Activated CD8-positive, alpha-beta memory T cell treated with anti-CD3 and anti-CD28 coated beads, Interleukin-2, amount 50 U/mL, for 48 hours (primary cell): ENCODE data around the gene CD9.

Experiments
- DNase-seq: peaks from one replicate; pipeline ENCODE4 v3.0.0-alpha.2; 2020

Gene CD9

DNA sequence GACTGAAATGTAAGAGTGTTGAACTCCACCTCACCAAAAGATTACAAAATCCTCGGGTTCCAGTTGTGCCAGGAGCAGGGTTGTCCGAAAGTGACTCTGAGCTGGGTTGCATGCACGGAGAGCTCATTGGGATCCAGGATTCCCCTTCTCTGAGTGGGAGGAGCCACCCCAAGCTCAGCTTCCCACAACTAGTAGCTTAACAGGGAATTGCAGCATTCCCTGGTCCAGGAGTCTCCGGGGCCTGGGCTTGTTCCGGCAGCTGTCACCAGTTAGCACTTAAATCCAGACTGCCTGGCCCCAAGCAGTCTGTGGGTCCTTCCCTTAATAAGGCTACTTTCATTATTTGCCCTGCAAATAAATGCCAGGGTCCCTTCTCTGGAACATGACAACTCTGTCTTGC, 50.1 kb downstream of the CD9 start:
- DNase-seq, result no peak

DNA sequence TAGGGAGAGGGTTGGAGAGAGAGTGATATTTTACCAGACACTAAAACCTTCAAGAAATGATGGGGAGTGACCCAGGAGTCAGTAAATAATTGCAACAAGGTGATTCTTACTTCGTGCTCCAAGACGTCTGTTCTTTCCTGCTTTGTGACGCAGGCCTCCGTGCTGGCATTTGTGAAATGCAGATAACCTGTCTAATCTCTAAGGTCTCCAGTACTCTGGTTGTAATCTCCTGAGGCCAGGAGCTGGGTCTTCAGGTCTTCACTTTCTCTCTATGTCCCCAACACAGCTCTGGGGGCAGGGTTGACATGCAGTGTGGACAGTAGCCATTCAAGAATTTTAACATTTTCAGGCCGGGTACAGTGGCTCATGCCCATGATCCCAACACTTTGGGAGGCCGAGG, 53.1 kb downstream of the CD9 start:
- DNase-seq, result no peak

- no peak for DNase-seq
Observed at GRCh38 chr12:6254491-6254890, 54.3 kb downstream of the CD9 start.

GRCh38 chr12:6257007-6257406, 56.8 kb downstream of the CD9 start:
- no peak for DNase-seq

DNA sequence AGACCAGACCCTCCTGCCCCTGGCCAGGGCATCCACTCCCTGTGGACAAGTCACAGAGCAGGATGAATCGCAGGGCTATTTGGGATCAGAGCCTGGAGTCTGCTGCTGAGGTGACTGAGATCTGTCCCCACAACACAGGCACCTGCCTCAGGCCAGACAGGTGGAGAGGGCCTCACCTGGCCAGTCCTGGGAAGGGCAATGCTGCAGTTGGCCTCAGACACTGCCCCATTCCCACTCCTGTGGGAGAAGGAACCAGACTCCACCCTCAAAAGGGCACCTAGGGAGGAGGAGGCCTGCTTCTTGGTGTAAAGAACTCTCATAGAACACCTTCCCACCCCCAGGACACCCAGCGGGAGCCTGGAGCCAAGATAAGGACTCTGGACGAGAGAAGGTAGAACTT, 62.0 kb downstream of the CD9 start:
- no peak for DNase-seq

GRCh38 chr12:6262623-6263022, 62.4 kb downstream of the CD9 start:
- no peak for DNase-seq

GRCh38 chr12:6263931-6264330, 63.7 kb downstream of the CD9 start:
- no peak for DNase-seq

GRCh38 chr12:6264402-6265037, 64.3 kb downstream of the CD9 start:
- no peak for DNase-seq

GRCh38 chr12:6265038-6265405, 64.8 kb downstream of the CD9 start:
- DNase-seq, result no peak

GRCh38 chr12:6266541-6266966, 66.4 kb downstream of the CD9 start:
- no peak for DNase-seq

DNA sequence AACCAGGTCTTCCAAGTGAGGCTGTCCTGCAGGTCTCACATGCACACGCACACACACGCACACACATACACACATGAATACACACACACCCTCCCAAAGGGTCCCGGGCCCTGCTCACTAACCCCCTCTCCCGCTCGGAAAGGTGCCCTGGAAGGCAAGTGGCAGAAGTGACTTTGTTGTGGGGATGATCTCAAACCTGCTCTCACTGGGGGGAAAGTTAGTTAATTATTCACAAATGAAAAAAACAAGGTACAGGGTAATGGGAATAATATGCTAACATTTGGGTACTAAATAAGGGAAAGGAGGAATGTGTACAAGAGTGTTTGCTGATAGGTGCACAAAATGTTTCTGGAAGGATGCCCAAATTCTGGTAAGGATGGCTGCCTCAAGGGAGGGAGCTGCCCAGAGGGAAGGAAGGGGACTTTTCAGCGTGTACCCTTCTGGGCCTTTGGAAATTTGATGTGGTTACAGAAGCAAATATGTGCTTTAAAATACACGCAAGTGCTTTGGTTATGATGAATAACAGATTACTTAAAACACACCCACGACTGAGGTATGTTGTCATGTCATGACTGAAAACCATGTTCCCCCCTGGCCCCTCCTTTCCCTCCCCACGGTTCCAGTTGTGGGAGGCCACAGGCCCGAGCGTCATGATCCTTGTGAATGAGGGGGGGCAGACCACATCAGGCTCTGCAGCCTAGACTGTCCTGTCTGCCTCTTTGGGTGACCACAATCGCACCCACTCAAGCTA, 66.9 kb downstream of the CD9 start:
- peak; percentile 84 for DNase-seq

DNA sequence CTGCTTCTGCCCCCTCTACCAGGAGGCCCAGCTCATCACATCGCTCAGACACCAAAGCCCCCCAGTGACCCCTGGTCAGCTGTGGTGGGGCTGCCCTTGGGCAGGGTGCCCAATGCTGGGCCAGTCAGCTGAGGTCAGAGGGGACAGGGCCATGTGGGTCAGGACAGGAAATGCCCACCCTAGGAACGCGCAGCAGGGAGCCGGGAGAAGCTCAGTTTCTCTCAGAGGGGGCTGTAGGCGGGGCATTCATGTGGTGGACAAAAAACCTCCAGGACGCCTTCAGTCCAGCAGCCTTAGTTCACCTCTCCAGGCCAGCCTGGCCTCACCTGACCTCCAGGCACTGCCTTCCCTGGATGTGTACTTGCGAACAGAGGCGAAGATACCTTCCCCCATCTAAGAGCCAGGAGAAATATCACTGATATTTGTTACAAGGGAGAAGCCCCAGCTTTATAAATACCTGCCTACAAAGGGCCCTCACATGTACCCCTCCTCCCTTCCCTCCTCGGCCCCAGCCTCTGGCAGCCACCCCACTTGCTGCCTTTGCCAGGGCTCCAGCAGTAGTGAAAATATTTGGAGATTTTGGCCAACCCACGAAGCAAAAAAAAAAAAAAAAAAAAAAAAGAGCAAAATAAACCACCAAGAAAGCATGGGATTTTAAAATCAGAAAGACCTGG, 68.4 kb downstream of the CD9 start:
- no peak for DNase-seq

- DNase-seq, result no peak
Observed at GRCh38 chr12:6269986-6270385, 69.8 kb downstream of the CD9 start.

GRCh38 chr12:6271281-6271680, 71.1 kb downstream of the CD9 start:
- no peak for DNase-seq

GRCh38 chr12:6272300-6273204, 72.4 kb downstream of the CD9 start:
- DNase-seq, result no peak

- no peak for DNase-seq
Observed at GRCh38 chr12:6273205-6273540, 73.0 kb downstream of the CD9 start.

DNA sequence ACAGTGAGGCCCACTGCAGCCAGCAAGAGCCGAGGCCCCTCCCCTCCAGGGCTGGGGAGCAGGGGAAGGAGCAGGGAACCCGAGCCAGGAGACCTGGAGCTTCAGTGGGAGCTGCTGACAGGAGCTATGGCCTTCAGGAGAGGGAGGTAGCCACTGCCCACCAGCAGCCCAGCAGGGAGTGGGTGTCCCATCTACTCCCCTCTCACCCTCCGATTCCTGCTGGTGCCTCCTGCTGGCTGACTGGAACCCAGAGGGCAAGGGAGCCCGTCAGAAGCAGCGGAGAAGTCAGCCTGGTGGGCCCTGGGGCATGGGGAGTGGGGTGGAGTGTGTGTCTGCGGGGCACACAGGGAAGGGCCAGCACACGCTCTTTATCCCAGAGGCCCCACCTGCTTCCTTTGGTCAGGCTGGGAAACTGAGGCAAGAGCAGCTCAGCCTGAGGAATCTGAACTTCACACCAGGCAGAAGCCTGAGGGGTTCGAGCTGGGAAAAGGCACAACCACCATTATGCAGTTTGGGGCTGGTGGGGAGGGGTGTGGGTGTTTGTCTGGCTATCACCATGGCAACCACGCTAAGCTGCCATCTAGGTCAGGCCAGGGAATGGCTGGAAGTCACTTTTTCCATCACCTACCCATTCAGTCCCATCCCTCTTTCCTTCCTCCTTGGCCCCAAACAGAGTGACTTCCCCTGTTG, 73.5 kb downstream of the CD9 start:
- no peak for DNase-seq

DNA sequence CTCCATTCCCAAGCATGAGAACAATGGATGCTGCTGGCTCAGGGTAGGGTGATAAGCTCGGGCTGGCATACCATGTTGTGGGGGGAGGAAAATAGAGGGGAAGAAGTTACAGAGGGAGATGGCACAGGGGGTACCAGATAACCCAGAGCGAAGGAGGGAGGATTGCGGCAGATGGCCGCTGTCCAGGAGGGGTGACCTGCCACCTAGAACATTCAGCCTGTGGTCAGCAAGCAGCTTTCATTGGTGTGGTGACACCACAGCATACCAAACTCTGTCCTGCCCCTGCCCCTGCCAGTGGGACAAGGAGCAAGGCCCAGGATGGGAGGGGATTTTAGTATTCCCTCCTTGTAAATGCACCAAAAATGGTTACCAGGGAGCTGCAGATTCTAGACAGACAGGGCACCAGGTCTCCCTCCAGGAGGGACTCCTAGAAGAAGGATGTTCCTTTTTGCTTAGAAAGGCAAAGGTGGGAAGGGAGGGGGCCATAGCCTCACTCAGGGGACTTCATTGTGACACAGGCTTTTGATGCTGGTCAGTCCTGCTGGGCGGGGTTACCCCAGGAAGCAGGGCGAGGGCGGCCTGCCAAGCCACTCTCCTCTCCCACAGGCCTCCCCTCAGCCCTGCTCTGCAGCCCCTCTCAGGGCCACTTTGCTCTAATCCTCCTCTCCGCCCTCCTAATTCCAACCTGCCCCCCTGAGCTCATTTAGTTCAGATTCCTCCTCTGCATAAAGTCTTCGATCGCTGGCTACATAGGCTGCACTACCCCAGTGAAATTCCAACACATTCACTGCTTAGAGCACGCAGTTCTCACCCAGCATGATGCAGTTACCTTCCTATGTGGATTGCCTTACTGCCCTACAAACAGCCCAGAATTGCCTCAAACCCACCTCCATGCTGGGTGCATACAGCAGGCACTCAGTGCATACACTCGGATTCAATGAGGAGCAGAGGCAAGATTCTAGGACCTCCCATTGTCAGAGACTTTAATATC, 74.3 kb downstream of the CD9 start:
- DNase-seq, result no peak

DNA sequence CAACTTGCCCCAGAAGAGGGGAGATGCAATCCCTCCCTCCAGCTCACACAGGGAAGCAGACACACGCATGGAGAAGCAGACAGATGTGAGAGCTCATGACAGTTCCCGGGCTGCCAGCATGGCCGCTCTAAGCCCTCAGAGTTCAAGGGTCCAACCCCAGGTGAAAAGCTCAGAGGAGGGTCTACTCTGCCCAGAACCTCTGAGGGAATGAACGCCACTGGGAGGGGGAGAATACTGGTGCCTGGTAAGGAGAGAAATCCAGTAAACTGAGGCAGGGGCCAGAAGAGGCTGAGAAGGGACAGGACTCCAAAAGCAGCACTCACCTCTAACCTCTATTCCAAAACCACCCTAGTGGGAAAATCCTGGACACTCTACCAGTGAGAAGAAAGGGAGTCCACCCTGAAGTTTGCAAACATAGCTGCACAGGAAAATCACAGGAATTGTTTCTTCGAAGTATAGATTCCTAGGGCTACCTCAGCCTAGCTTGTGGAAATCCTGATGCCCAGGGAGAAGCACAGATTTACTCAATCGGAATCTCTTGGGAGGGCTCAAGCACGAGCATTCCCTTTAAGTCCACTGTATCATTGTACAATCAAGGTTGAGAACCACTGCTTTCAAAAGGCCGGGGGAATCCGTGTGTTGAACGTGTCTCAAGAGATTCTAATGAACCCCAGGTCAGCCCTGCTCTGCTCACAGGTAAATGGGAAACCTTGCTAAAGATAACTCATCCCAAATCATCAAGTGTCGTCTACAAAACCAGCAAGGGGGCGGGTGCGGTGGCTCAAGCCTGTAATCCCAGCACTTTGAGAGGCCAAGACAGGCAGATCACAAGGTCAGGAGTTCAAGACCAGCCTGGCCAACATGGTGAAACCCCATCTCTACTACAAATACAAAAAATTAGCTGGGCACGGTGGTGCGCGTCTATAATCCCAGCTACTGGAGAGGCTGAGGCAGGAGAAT, 76.0 kb downstream of the CD9 start:
- no peak for DNase-seq

DNA sequence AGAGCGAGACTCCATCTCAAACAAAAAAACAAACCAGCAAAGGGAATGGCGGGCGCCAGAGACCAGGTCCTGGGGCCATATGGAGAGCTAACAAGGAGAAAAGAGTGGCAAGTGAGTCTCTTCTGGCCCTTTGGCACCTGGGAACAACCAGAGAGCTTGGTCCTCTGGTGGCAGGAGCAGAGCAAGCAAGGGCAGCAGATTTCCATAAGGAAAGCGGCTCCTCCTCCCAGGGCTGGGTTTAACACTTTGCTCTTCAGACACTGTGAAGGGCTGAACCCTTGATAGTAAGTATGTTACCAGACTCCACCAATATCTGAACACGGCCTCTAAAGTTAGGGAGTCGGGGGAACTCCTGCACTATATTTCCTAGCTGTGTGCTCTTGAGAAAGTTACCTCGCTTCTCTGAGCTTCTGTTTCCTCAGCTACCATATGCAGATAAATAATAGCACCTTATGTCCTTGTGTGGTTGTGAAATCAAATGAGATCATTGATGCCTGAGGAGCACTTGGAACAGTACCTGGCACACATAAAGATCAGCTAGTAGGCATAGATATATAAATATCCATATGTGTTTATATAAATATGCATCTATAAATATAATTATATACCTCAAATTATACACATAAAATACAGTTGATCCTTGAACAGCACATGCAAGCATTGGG, 76.9 kb downstream of the CD9 start:
- no peak for DNase-seq
